SK-N-SH (cell line): ENCODE data around the gene FBXO33. TPM values are rescaled to one million over a fixed set of nuclear protein-coding genes. Genes with fewer than 3 reads are reported as not detected.

Experiments
- CTCF ChIA-PET: fragments of 300-600, 350-600 bp; formaldehyde crosslinking; extraction: SDS; loops from one replicate; lab custom pipeline; 2021; lab: Yijun Ruan, JAX
- POLR2A ChIA-PET: fragments of 350-600 bp; sonication (Branson Sonifier 250); formaldehyde crosslinking; extraction: SDS; loops from one replicate; lab custom pipeline; 2020; ENCODE audit warnings: antibody characterized with exemption, inconsistent platforms; lab: Yijun Ruan, JAX
- DNase-seq: peaks from one replicate; pipeline ENCODE4 v3.0.0; 2012
- H2AFZ ChIP-seq: fragments of 200-600 bp; sonication (generic); 2 replicates; pipeline ENCODE4 v1.8.1; 2016; ENCODE audit warnings: antibody characterized with exemption, mild to moderate bottlenecking, low read depth
- H3F3A ChIP-seq: fragments of 200-600 bp; sonication (generic); replicated peaks from 2 replicates; pipeline ENCODE3; 2016; ENCODE audit warnings: antibody characterized with exemption, mild to moderate bottlenecking; ENCODE audit not compliant: insufficient read depth
- H3K27ac ChIP-seq, 2 experiments: fragments of 200-500 bp in 1 of 2; fragments of 200-600 bp in 1 of 2; sonication (Bioruptor generic) in 1 of 2; sonication (generic), shearing (Covaris generic) in 1 of 2; 2 replicates each; pipeline versions ENCODE4 v1.5.1 to v1.6.1; 2014 to 2016; ENCODE audit warnings: low read depth in 2 of 2, inconsistent platforms in 1 of 2, low read length in 1 of 2, mild to moderate bottlenecking in 1 of 2, mixed read lengths in 1 of 2
- H3K27me3 ChIP-seq: fragments of 200-600 bp; sonication (generic), shearing (Covaris generic); 2 replicates; pipeline ENCODE4 v1.6.1; 2016; ENCODE audit warnings: mixed run types; ENCODE audit not compliant: insufficient read depth
- H3K36me3 ChIP-seq, 2 experiments: fragments of 200-500 bp in 1 of 2; fragments of 200-600 bp in 1 of 2; sonication (Bioruptor generic) in 1 of 2; sonication (generic) in 1 of 2; replicated peaks in 1 of 2; 2 replicates each; pipeline versions ENCODE3 to v1.5.1; 2014 to 2016; ENCODE audit warnings: low read length in 1 of 2, mild to moderate bottlenecking in 1 of 2; ENCODE audit not compliant: insufficient read depth in 2 of 2, control insufficient read depth in 1 of 2
- H3K4me1 ChIP-seq, 2 experiments: fragments of 200-500 bp in 1 of 2; fragments of 200-600 bp in 1 of 2; sonication (Bioruptor generic) in 1 of 2; sonication (generic), shearing (Covaris generic) in 1 of 2; 2 replicates each; pipeline versions ENCODE4 v1.5.1 to v1.6.1; 2014 to 2016; ENCODE audit warnings: low read depth in 1 of 2, low read length in 1 of 2, mixed run types in 1 of 2; ENCODE audit not compliant: insufficient read depth in 2 of 2, control insufficient read depth in 1 of 2
- H3K4me2 ChIP-seq: fragments of 200-600 bp; sonication (generic), shearing (Covaris generic); 2 replicates; pipeline ENCODE4 v1.6.1; 2017; ENCODE audit warnings: mixed run types
- H3K4me3 ChIP-seq, 2 experiments: fragments of 200-500 bp in 1 of 2; fragments of 200-600 bp in 1 of 2; sonication (Bioruptor generic) in 1 of 2; sonication (generic), shearing (Covaris generic) in 1 of 2; 2 replicates each; pipeline versions ENCODE4 v1.5.1 to v1.8.1; 2014 to 2016; ENCODE audit warnings: low read depth in 2 of 2, inconsistent platforms in 1 of 2, low read length in 1 of 2, mild to moderate bottlenecking in 1 of 2, mixed read lengths in 1 of 2, moderate library complexity in 1 of 2
- H3K79me2 ChIP-seq: fragments of 200-600 bp; sonication (generic); 2 replicates; pipeline ENCODE4 v1.8.1; 2017; ENCODE audit warnings: mild to moderate bottlenecking; ENCODE audit not compliant: insufficient read depth
- H3K9ac ChIP-seq: fragments of 200-600 bp; sonication (generic); 2 replicates; pipeline ENCODE4 v1.6.1; 2017; ENCODE audit warnings: mixed run types
- H3K9me2 ChIP-seq: fragments of 200-600 bp; sonication (generic); 2 replicates; pipeline ENCODE4 v1.6.1; 2017; ENCODE audit warnings: mixed run types
- H3K9me3 ChIP-seq: fragments of 200-600 bp; sonication (generic); 2 replicates; pipeline ENCODE4 v1.6.1; 2017; ENCODE audit warnings: mixed run types, mild to moderate bottlenecking, moderate library complexity
- H4K20me1 ChIP-seq: fragments of 200-600 bp; sonication (generic); 2 replicates; pipeline ENCODE4 v1.6.1; 2017; ENCODE audit warnings: mild to moderate bottlenecking, mixed run types; ENCODE audit not compliant: insufficient read depth
- CHD2 ChIP-seq: fragments of 150-350 bp; IDR thresholded peaks from 2 replicates; pipeline ENCODE4 v1.6.1; 2018; ENCODE audit warnings: low read length; ENCODE audit not compliant: partially characterized antibody
- EP300 ChIP-seq, 2 experiments: IDR thresholded peaks; 2 replicates each; pipeline versions ENCODE4 v1.4.0 to v1.6.1; 2012; ENCODE audit warnings: borderline replicate concordance in 1 of 2, low read depth in 1 of 2, low read length in 1 of 2
- FOXJ3 ChIP-seq: sonication (generic); formaldehyde crosslinking; IDR thresholded peaks from 2 replicates; pipeline ENCODE4 v1.5.1; 2020; ENCODE audit warnings: mild to moderate bottlenecking, missing genetic modification reagents
- JUND ChIP-seq: IDR thresholded peaks from 2 replicates; pipeline ENCODE4 v1.4.0; 2012
- MXI1 ChIP-seq: IDR thresholded peaks from 2 replicates; pipeline ENCODE4 v1.6.1; 2012; ENCODE audit warnings: mild to moderate bottlenecking, low read depth, low read length, improper control_type of control experiment
- NRF1 ChIP-seq: IDR thresholded peaks from 2 replicates; pipeline ENCODE4 v1.6.1; 2012; ENCODE audit warnings: low read depth, mild to moderate bottlenecking, low read length
- RAD21 ChIP-seq: IDR thresholded peaks from 2 replicates; pipeline ENCODE4 v1.6.1; 2012; ENCODE audit warnings: mild to moderate bottlenecking, low read length
- SIN3A ChIP-seq: IDR thresholded peaks from 2 replicates; pipeline ENCODE4 v1.6.1; 2012; ENCODE audit warnings: low read depth, mild to moderate bottlenecking, low read length, moderate library complexity, borderline replicate concordance
- TAF1 ChIP-seq: IDR thresholded peaks from 2 replicates; pipeline ENCODE4 v1.6.1; 2012; ENCODE audit warnings: low read depth, mild to moderate bottlenecking, low read length, moderate library complexity, borderline replicate concordance
- TEAD4 ChIP-seq: IDR thresholded peaks from 2 replicates; pipeline ENCODE4 v1.4.0; 2012; ENCODE audit warnings: mild to moderate bottlenecking, borderline replicate concordance; ENCODE audit not compliant: insufficient read depth
- YY1 ChIP-seq: IDR thresholded peaks from 2 replicates; pipeline ENCODE4 v1.4.0; 2012; ENCODE audit warnings: low read depth, mild to moderate bottlenecking
- polyA plus RNA-seq, 3 experiments: library from polyadenylated mRNA; depleted of rRNA; stranded (reverse); fragments of >200 nt; gene quantifications; 2 replicates each; pipeline ENCODE4 v1.2.3, GENCODE V29; 2012
- TF ChIP-seq, protein P1 (sequence below): IDR thresholded peaks from 2 replicates; pipeline ENCODE4 v1.4.0; 2012; ENCODE audit warnings: low read depth, borderline replicate concordance
- TF ChIP-seq, protein P2 (sequence below): fragments of 200-600 bp; sonication (generic); IDR thresholded peaks from 2 replicates; pipeline ENCODE4 v1.6.1; 2017; ENCODE audit warnings: antibody characterized with exemption, mild to moderate bottlenecking, moderate library complexity
- TF ChIP-seq, protein P3 (sequence below): IDR thresholded peaks from 2 replicates; pipeline ENCODE4 v1.6.1; 2012; ENCODE audit warnings: mild to moderate bottlenecking, low read depth, low read length, moderate library complexity

Gene FBXO33
- polyA plus RNA-seq, 1 of the 3 experiments (the other 2 are of a cell fraction): 4.2 TPM

DNA sequence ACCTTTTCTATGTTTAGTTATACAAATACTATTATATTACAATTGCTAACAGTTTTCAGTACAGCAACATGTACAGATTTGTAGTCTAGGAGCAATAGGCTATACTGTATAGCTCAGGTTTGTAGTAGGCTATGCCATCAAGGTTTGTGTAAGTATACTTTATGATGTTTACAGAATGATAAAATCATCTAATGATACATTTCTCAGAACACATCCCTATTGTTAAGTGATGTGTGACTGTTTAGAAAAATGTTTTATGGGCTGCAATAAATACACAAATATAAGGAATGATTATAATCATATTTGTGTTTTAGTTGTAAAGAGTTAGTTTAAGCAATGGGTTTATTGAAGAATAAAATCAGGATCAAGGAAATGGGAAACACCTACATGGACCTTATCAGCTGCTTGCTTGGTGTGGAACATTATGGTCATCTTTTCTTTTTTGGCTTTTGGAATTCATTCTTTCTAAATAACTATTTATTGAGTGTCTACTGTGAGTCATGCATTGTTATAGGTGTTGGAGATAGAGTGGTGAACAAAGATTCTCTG lies 24.5 kb upstream of the FBXO33 start:
- Histone ChIP-seq H3K36me3 (no peaks in the 10 kb centered on the region), H3K27ac (no peak overlapping the region), H4K20me1 (no peaks in the 10 kb centered on the region), H2AFZ (no peak overlapping the region), H3K4me2 (no peak overlapping the region), H3K4me1 (no peaks in the 10 kb centered on the region), H3K9ac (no peak overlapping the region), H3K4me3 (no peak overlapping the region), H3F3A (no peaks in the 10 kb centered on the region), H3K79me2 (no peaks in the 10 kb centered on the region), H3K27me3 (no peaks in the 10 kb centered on the region), H3K9me2 (no peaks in the 10 kb centered on the region), H3K9me3 (no peaks in the 10 kb centered on the region)
- ChIA-PET CTCF (no interaction called here), POLR2A (no interaction called here)
- DNase-seq: no peak
- TF ChIP-seq EP300 (IDR thresholded peaks at IDR 0.05; ENCODE audit: borderline replicate concordance in 1 of 2, low read depth in 1 of 2, low read length in 1 of 2): no peak
- TF ChIP-seq, protein P1, sequence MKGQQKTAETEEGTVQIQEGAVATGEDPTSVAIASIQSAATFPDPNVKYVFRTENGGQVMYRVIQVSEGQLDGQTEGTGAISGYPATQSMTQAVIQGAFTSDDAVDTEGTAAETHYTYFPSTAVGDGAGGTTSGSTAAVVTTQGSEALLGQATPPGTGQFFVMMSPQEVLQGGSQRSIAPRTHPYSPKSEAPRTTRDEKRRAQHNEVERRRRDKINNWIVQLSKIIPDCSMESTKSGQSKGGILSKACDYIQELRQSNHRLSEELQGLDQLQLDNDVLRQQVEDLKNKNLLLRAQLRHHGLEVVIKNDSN: no peak
- TF ChIP-seq JUND: no peak
- no peak for TF ChIP-seq NRF1
- TF ChIP-seq, protein P2, sequence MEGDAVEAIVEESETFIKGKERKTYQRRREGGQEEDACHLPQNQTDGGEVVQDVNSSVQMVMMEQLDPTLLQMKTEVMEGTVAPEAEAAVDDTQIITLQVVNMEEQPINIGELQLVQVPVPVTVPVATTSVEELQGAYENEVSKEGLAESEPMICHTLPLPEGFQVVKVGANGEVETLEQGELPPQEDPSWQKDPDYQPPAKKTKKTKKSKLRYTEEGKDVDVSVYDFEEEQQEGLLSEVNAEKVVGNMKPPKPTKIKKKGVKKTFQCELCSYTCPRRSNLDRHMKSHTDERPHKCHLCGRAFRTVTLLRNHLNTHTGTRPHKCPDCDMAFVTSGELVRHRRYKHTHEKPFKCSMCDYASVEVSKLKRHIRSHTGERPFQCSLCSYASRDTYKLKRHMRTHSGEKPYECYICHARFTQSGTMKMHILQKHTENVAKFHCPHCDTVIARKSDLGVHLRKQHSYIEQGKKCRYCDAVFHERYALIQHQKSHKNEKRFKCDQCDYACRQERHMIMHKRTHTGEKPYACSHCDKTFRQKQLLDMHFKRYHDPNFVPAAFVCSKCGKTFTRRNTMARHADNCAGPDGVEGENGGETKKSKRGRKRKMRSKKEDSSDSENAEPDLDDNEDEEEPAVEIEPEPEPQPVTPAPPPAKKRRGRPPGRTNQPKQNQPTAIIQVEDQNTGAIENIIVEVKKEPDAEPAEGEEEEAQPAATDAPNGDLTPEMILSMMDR: no peak
- TF ChIP-seq RAD21: no peak
- no peak for TF ChIP-seq YY1
- no peak for TF ChIP-seq SIN3A
- TF ChIP-seq TEAD4: no peak
- TF ChIP-seq TAF1: no peak
- TF ChIP-seq FOXJ3 (CRISPR knock-in tag): no peak
- no peak for TF ChIP-seq MXI1
- no peak for TF ChIP-seq CHD2
- TF ChIP-seq, protein P3, sequence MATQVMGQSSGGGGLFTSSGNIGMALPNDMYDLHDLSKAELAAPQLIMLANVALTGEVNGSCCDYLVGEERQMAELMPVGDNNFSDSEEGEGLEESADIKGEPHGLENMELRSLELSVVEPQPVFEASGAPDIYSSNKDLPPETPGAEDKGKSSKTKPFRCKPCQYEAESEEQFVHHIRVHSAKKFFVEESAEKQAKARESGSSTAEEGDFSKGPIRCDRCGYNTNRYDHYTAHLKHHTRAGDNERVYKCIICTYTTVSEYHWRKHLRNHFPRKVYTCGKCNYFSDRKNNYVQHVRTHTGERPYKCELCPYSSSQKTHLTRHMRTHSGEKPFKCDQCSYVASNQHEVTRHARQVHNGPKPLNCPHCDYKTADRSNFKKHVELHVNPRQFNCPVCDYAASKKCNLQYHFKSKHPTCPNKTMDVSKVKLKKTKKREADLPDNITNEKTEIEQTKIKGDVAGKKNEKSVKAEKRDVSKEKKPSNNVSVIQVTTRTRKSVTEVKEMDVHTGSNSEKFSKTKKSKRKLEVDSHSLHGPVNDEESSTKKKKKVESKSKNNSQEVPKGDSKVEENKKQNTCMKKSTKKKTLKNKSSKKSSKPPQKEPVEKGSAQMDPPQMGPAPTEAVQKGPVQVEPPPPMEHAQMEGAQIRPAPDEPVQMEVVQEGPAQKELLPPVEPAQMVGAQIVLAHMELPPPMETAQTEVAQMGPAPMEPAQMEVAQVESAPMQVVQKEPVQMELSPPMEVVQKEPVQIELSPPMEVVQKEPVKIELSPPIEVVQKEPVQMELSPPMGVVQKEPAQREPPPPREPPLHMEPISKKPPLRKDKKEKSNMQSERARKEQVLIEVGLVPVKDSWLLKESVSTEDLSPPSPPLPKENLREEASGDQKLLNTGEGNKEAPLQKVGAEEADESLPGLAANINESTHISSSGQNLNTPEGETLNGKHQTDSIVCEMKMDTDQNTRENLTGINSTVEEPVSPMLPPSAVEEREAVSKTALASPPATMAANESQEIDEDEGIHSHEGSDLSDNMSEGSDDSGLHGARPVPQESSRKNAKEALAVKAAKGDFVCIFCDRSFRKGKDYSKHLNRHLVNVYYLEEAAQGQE: no peak
